ENCODE results near the gene S100A8. TPM values are rescaled to one million over a fixed set of nuclear protein-coding genes. Genes with fewer than 3 reads are reported as not detected.

The S100A8 gene
- not detected in 2 replicates for total RNA-seq (2022)
- not detected for Bru-seq, nascent RNA
- not detected for BruChase-seq, experiment 1, labeled RNA remaining after a 2-hour chase
- not detected for BruChase-seq, experiment 2, labeled RNA remaining after a 6-hour chase
- long read RNA-seq = 0 reads

GRCh38 chr1:153390938-153391710, at the start of gene S100A8:
S100A8 (minus strand) TSS chr1:153391073; CDS start chr1:153390535, 538 bp downstream.
- Histone ChIP-seq H3K27me3 (replicated peaks; ENCODE audit: control insufficient read depth, insufficient read depth, low read length) (no peaks in the 10 kb centered on the region; the same call in 1 of the 2 replicates), H3K4me3 (ENCODE audit: low read depth, low read length) (no peak within 1 kb of the TSS), H3K4me1 (no peaks in the 10 kb centered on the region), H3K9me3 (no peaks in the 10 kb centered on the region), H3K36me3 (ENCODE audit: control insufficient read depth, insufficient read depth, low read length) (no peaks in the 10 kb centered on the region)
- Mint-ChIP-seq H3K9me3 (ENCODE audit: unreplicated experiment) (no peaks in the 10 kb centered on the region), H3K27me3 (ENCODE audit: insufficient read depth, unreplicated experiment) (peaks cover 18% of the 10 kb centered on the region), H3K36me3 (ENCODE audit: insufficient read depth, unreplicated experiment) (no peaks in the 10 kb centered on the region), H3K4me1 (ENCODE audit: low read depth, unreplicated experiment) (peaks cover 4% of the 10 kb centered on the region), H3K27ac (ENCODE audit: unreplicated experiment) (no peak within 1 kb of the TSS), H3K4me3 (ENCODE audit: unreplicated experiment) (no peak within 1 kb of the TSS)
- no TSS peak for BruUV-seq (replicated peaks)
- ChIA-PET CTCF (no interaction called here), POLR2A (no interaction called here)
- intact Hi-C loops (cut with micrococcal nuclease; ENCODE audit: unreplicated experiment) = no loop called here
- no peak for DNase-seq
- TF ChIP-seq CTCF (IDR thresholded peaks at IDR 0.05; ENCODE audit: insufficient read depth in 1 of 2, low read depth in 1 of 2, low read length in 1 of 2, severe bottlenecking in 1 of 2, unreplicated experiment in 1 of 2) = no peak

GRCh38 chr1:153439273-153439672, 48.4 kb upstream of the S100A8 start:
- Histone ChIP-seq H3K4me1 (no peaks in the 10 kb centered on the region), H3K9me3 (no peaks in the 10 kb centered on the region), H3K36me3 (ENCODE audit: control insufficient read depth, insufficient read depth, low read length) (no peaks in the 10 kb centered on the region), H3K27me3 (replicated peaks; ENCODE audit: control insufficient read depth, insufficient read depth, low read length) (peaks cover 2% of the 10 kb centered on the region; the same call in 1 of the 2 replicates), H3K4me3 (ENCODE audit: low read depth, low read length) (no peak overlapping the region)
- no peak for TF ChIP-seq CTCF (IDR thresholded peaks at IDR 0.05; ENCODE audit: insufficient read depth in 1 of 2, low read depth in 1 of 2, low read length in 1 of 2, severe bottlenecking in 1 of 2, unreplicated experiment in 1 of 2)
- Mint-ChIP-seq H3K36me3 (ENCODE audit: insufficient read depth, unreplicated experiment) (no peaks in the 10 kb centered on the region), H3K27ac (ENCODE audit: unreplicated experiment) (no peak overlapping the region), H3K4me3 (ENCODE audit: unreplicated experiment) (no peak overlapping the region), H3K9me3 (ENCODE audit: unreplicated experiment) (no peaks in the 10 kb centered on the region), H3K4me1 (ENCODE audit: low read depth, unreplicated experiment) (no peaks in the 10 kb centered on the region), H3K27me3 (ENCODE audit: insufficient read depth, unreplicated experiment) (peaks cover 22% of the 10 kb centered on the region)
- BruUV-seq (replicated peaks) = no TSS peak
- no peak for DNase-seq
- CTCF ChIA-PET = no interaction called here
- POLR2A ChIA-PET = no interaction called here
- intact Hi-C loops (cut with micrococcal nuclease; ENCODE audit: unreplicated experiment) = no loop called here

GRCh38 chr1:153438599-153438998, 47.7 kb upstream of the S100A8 start:
- ChIA-PET CTCF (no interaction called here), POLR2A (no interaction called here)
- Histone ChIP-seq H3K36me3 (ENCODE audit: control insufficient read depth, insufficient read depth, low read length) (no peaks in the 10 kb centered on the region), H3K4me3 (ENCODE audit: low read depth, low read length) (no peak overlapping the region), H3K27me3 (replicated peaks; ENCODE audit: control insufficient read depth, insufficient read depth, low read length) (peaks cover 2% of the 10 kb centered on the region; the same call in 1 of the 2 replicates), H3K4me1 (no peaks in the 10 kb centered on the region), H3K9me3 (no peaks in the 10 kb centered on the region)
- Mint-ChIP-seq H3K4me3 (ENCODE audit: unreplicated experiment) (no peak overlapping the region), H3K36me3 (ENCODE audit: insufficient read depth, unreplicated experiment) (no peaks in the 10 kb centered on the region), H3K27me3 (ENCODE audit: insufficient read depth, unreplicated experiment) (peaks cover 24% of the 10 kb centered on the region), H3K27ac (ENCODE audit: unreplicated experiment) (no peak overlapping the region), H3K4me1 (ENCODE audit: low read depth, unreplicated experiment) (no peaks in the 10 kb centered on the region), H3K9me3 (ENCODE audit: unreplicated experiment) (no peaks in the 10 kb centered on the region)
- intact Hi-C loops (cut with micrococcal nuclease; ENCODE audit: unreplicated experiment) = no loop called here
- BruUV-seq (replicated peaks) = no TSS peak
- DNase-seq = no peak
- TF ChIP-seq CTCF (IDR thresholded peaks at IDR 0.05; ENCODE audit: insufficient read depth in 1 of 2, low read depth in 1 of 2, low read length in 1 of 2, severe bottlenecking in 1 of 2, unreplicated experiment in 1 of 2) = no peak

Measured in Caco-2 (cell line).